ENCODE measurements around the gene ABHD16A. TPM values are rescaled to one million over a fixed set of nuclear protein-coding genes. Genes with fewer than 3 reads are reported as not detected.
A peak's percentile ranks its signal among the peaks of the same experiment; 100 is the strongest.

Gene ABHD16A
- total and polyA plus RNA-seq, 2 of the 13 experiments (the other 11 are each of a cell fraction or from before 2014, with no cell fraction given): 43.5 to 45.4 TPM

GRCh38 chr6:31729979-31730630, 27.0 kb upstream of the ABHD16A start (continued):
- TF ChIP-seq, protein P1, sequence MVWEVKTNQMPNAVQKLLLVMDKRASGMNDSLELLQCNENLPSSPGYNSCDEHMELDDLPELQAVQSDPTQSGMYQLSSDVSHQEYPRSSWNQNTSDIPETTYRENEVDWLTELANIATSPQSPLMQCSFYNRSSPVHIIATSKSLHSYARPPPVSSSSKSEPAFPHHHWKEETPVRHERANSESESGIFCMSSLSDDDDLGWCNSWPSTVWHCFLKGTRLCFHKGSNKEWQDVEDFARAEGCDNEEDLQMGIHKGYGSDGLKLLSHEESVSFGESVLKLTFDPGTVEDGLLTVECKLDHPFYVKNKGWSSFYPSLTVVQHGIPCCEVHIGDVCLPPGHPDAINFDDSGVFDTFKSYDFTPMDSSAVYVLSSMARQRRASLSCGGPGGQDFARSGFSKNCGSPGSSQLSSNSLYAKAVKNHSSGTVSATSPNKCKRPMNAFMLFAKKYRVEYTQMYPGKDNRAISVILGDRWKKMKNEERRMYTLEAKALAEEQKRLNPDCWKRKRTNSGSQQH (CRISPR knock-in tag; IDR thresholded peaks at IDR 0.05; ENCODE audit: low read depth): peak; percentile 7; the same call in 1 of the 2 replicates
- TF ChIP-seq MZF1 (CRISPR knock-in tag; IDR thresholded peaks at IDR 0.05; ENCODE audit: borderline replicate concordance) (no peak), CENPX (CRISPR knock-in tag; IDR thresholded peaks at IDR 0.05) (no peak), ZNF550 (CRISPR knock-in tag; IDR thresholded peaks at IDR 0.05; ENCODE audit: borderline replicate concordance) (no peak), PHF21A (CRISPR knock-in tag; IDR thresholded peaks at IDR 0.05) (peak; percentile 39; the same call in 1 of the 2 replicates), ZNF329 (CRISPR knock-in tag; IDR thresholded peaks at IDR 0.05; ENCODE audit: low read depth) (no peak), JUN (CRISPR knock-in tag; IDR thresholded peaks at IDR 0.05) (no peak), IKZF5 (CRISPR knock-in tag; IDR thresholded peaks at IDR 0.05) (peak; percentile 10; the same call in 1 of the 2 replicates), WIZ (CRISPR knock-in tag; IDR thresholded peaks at IDR 0.05) (no peak), FLYWCH1 (CRISPR knock-in tag; IDR thresholded peaks at IDR 0.05) (no peak), ZKSCAN1 (IDR thresholded peaks at IDR 0.05; ENCODE audit: low read length) (no peak), ZSCAN31 (CRISPR knock-in tag; IDR thresholded peaks at IDR 0.05; ENCODE audit: low read depth) (no peak; the same call in none of the 2 replicates), RBFOX2 (IDR thresholded peaks at IDR 0.05; ENCODE audit: low read depth, low read length) (peak; percentile 99), ZFX (CRISPR knock-in tag; IDR thresholded peaks at IDR 0.05; ENCODE audit: low read depth) (peak; percentile 28), TEAD3 (CRISPR knock-in tag; optimal IDR thresholded peaks at IDR 0.05; ENCODE audit: borderline replicate concordance) (no peak), TAF1 (CRISPR knock-in tag; IDR thresholded peaks at IDR 0.05) (peak; percentile 1), HNRNPK (IDR thresholded peaks at IDR 0.05; ENCODE audit: low read depth, low read length, poor library complexity, severe bottlenecking) (peak; percentile 87), ZEB1 (IDR thresholded peaks at IDR 0.05; ENCODE audit: insufficient replicate concordance, low read depth) (no peak), ZBTB37 (CRISPR knock-in tag; IDR thresholded peaks at IDR 0.05) (no peak), ZMYM4 (CRISPR knock-in tag; IDR thresholded peaks at IDR 0.05) (no peak), ZNF24 (IDR thresholded peaks at IDR 0.05) (no peak), NCOA2 (CRISPR knock-in tag; IDR thresholded peaks at IDR 0.05) (no peak), RFXAP (CRISPR knock-in tag; IDR thresholded peaks at IDR 0.05; ENCODE audit: borderline replicate concordance) (peak; percentile 16; the same call in 1 of the 2 replicates), JUND (CRISPR knock-in tag; IDR thresholded peaks at IDR 0.05) (no peak; the same call in 1 of the 2 replicates), ZNF501 (CRISPR knock-in tag; IDR thresholded peaks at IDR 0.05) (peak; percentile 92), HMG20A (CRISPR knock-in tag; IDR thresholded peaks at IDR 0.05; ENCODE audit: borderline replicate concordance) (no peak), ZNF207 (IDR thresholded peaks at IDR 0.05; ENCODE audit: borderline replicate concordance) (no peak), IKZF1 (IDR thresholded peaks at IDR 0.05) (no peak), ZNF790 (CRISPR knock-in tag; IDR thresholded peaks at IDR 0.05; ENCODE audit: borderline replicate concordance) (no peak), NR3C1 (CRISPR knock-in tag; IDR thresholded peaks at IDR 0.05) (no peak)
